Heart right ventricle (tissue), 16 donors: ENCODE data around the gene AKT1S1. TPM values are rescaled to one million over a fixed set of nuclear protein-coding genes. Genes with fewer than 3 reads are reported as not detected.

Experiments
- ATAC-seq, 8 donors: fragments of 200-7000 bp; cut with Tn5 transposase; one replicate each; pipeline ENCODE4 v1.9.1; 2020; ENCODE audit warnings: mild to moderate bottlenecking in 8 of 8, moderate library complexity in 8 of 8, moderate number of reproducible peaks in 1 of 8
- DNase-seq, 2 donors: peaks; one replicate each; pipeline ENCODE4 v3.0.0-alpha.2; 2020
- H3K27ac ChIP-seq, 10 donors: fragments of 200-600 bp; sonication (generic) in 2 of 10; one replicate each; pipeline versions ENCODE4 v1.5.0 to v1.8.0; 2020 to 2022; ENCODE audit warnings: mild to moderate bottlenecking in 3 of 10
- H3K27me3 ChIP-seq, 7 donors: fragments of 200-600 bp; one replicate each; pipeline ENCODE4 v1.8.0; 2021 to 2022; ENCODE audit warnings: mild to moderate bottlenecking in 2 of 7
- H3K36me3 ChIP-seq, 9 donors: fragments of 200-600 bp; sonication (generic) in 1 of 9; one replicate each; pipeline versions ENCODE4 v1.5.0 to v1.8.0; 2020 to 2022; ENCODE audit warnings: mild to moderate bottlenecking in 2 of 9
- H3K4me1 ChIP-seq, 9 donors: fragments of 200-600 bp; sonication (generic) in 1 of 9; one replicate each; pipeline versions ENCODE4 v1.5.0 to v1.8.0; 2020 to 2022; ENCODE audit warnings: mild to moderate bottlenecking in 4 of 9
- H3K4me3 ChIP-seq, 10 donors: fragments of 200-600 bp; sonication (generic) in 2 of 10; one replicate each; pipeline versions ENCODE4 v1.5.0 to v1.8.0; 2020 to 2022; ENCODE audit warnings: mild to moderate bottlenecking in 7 of 10, moderate library complexity in 2 of 10
- H3K9me3 ChIP-seq, 11 donors: fragments of 200-600 bp in 10 of 11; sonication (generic) in 2 of 11; one replicate each; pipeline versions ENCODE4 v1.5.0 to v1.8.0; 2013 to 2022; ENCODE audit warnings: mild to moderate bottlenecking in 2 of 11, control low read depth in 1 of 11, moderate library complexity in 1 of 11
- WGBS, 2 donors: extraction: QIAGEN DNeasy Blood & Tissue Kit; methylation state at CpG; one replicate each; pipeline ENCODE4 v1.1.7; 2013; ENCODE audit warnings: inconsistent platforms in 1 of 2; 5-methylcytosine and 5-hydroxymethylcytosine counted together
- intact Hi-C, 10 donors: fragments of 100-400 bp; cut with DNase I; formaldehyde crosslinking; loops; one replicate each; pipeline versions ENCODE4 v1.11.1 to v1.14.2; 2022
- polyA plus RNA-seq, 2 donors: library from polyadenylated mRNA; stranded (reverse); fragments of 200-250 nt; gene quantifications; one replicate each; pipeline ENCODE4 v1.2.3, GENCODE V29; 2013
- total RNA-seq, 10 donors: library from RNA; stranded (reverse); fragmentation: NEBNext Ultra II Directional in 3 of 10; extraction: Animal tissue kit (Norgen Biotek cat#: 25700) in 3 of 10; gene quantifications; one replicate each; pipeline versions ENCODE4 v1.2.1 to v1.2.4, GENCODE V29; 2021 to 2023
- TF ChIP-seq, protein P1 (sequence below), 9 donors: fragments of 200-600 bp; sonication (generic) in 2 of 9; IDR thresholded peaks; one replicate each; pipeline versions ENCODE4 v1.5.0 to v1.8.0; 2021 to 2022; ENCODE audit warnings: antibody characterized with exemption in 9 of 9, mild to moderate bottlenecking in 5 of 9, moderate library complexity in 1 of 9
- donor health status: Arrhythmogenic right ventricular cardiomyopathy.
- donor health status: ischemic (EF 13 %, LVEDD 7.1; RV severe dilation, severe dysfunction).
- donor health status: healthy with polysubstance abuse.
- donor health status: DM: no; HTN: yes; CAD: no.
- donor health status: DM: no; HTN: no; CAD: no.
- donor health status: ischemic (EF 25% LVEDD 6.9; RV normal size, moderate dysfunction).
- donor health status: ischemic (EF 25% LVEDD 5.7; RV mildly dilated, moderate dysfunction).
- donor health status: healthy.
- donor health status: DM: yes; HTN: yes; CAD: no.
- donor health status: Ischemic cardiomyopathy.
- donor health status: ischemic (EF 35%, LVEDD 5.7; RV mildly dilated, moderate dysfunction).
- donor health status: nonischemic (EF 11% LVEDD 7.7; RV severe dilation, severe dysfunction).
- donor health status: DM: yes; HTN: yes; CAD: no.
- donor health status: PGD.
- donor health status: ischemic (EF 29% LVEDD 5.4; RV normal size, mild dysfunction).
- donor health status: nonischemic (EF 23%, LVEDD 6.1; RV moderate dilation, normal function).

Gene AKT1S1
- total and polyA plus RNA-seq, 12 donors: 26.0 to 51.9 (median 32.8) TPM

- intact Hi-C loops: no loop called here
- TF ChIP-seq, protein P1, sequence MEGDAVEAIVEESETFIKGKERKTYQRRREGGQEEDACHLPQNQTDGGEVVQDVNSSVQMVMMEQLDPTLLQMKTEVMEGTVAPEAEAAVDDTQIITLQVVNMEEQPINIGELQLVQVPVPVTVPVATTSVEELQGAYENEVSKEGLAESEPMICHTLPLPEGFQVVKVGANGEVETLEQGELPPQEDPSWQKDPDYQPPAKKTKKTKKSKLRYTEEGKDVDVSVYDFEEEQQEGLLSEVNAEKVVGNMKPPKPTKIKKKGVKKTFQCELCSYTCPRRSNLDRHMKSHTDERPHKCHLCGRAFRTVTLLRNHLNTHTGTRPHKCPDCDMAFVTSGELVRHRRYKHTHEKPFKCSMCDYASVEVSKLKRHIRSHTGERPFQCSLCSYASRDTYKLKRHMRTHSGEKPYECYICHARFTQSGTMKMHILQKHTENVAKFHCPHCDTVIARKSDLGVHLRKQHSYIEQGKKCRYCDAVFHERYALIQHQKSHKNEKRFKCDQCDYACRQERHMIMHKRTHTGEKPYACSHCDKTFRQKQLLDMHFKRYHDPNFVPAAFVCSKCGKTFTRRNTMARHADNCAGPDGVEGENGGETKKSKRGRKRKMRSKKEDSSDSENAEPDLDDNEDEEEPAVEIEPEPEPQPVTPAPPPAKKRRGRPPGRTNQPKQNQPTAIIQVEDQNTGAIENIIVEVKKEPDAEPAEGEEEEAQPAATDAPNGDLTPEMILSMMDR (IDR thresholded peaks at IDR 0.05): peak; percentile 64 to 89 (median 84)
- WGBS, 2 donors: 13 to 20% methylated on average over 71 of the region's 71 CpGs
Measured at GRCh38 chr19:49889687-49890348, 12.7 kb upstream of the AKT1S1 start.

GRCh38 chr19:49889038-49889686 is 12.0 kb upstream of the AKT1S1 start:
- H3K27ac ChIP-seq: no peak overlapping the region
- intact Hi-C loops: no loop called here
- H3K9me3 ChIP-seq: no peaks in the 10 kb centered on the region
- WGBS, 2 donors: 79 to 86% methylated on average over 23 of the region's 23 CpGs
- DNase-seq (peak in 1 of 2 donors; percentile 4), ATAC-seq (peak in 2 of 8 donors; percentile 8 to 13)
- no peak overlapping the region for H3K4me3 ChIP-seq
- TF ChIP-seq, protein P1 (IDR thresholded peaks at IDR 0.05): no peak
- H3K27me3 ChIP-seq: peaks cover 0 to 9% (median 0%) of the 10 kb centered on the region in 7 donors
- peaks cover 0 to 36% (median 20%) of the 10 kb centered on the region in 9 donors for H3K36me3 ChIP-seq
- H3K4me1 ChIP-seq: peaks cover 5 to 27% (median 11%) of the 10 kb centered on the region in 9 donors

More at GRCh38 chr19:49889687-49890348, 12.7 kb upstream of the AKT1S1 start:
- peak; percentile 69 to 80 for DNase-seq
- ATAC-seq: peak; percentile 50 to 81 (median 64)
- Histone ChIP-seq H3K4me3 (peak overlapping the region in 8 of 10 donors; percentile 10 to 48 (median 32)), H3K4me1 (peaks cover 5 to 27% (median 11%) of the 10 kb centered on the region in 9 donors), H3K9me3 (no peaks in the 10 kb centered on the region), H3K36me3 (peaks cover 0 to 30% (median 13%) of the 10 kb centered on the region in 9 donors), H3K27me3 (peaks cover 0 to 9% (median 0%) of the 10 kb centered on the region in 7 donors), H3K27ac (no peak overlapping the region)

GRCh38 chr19:49888510-49888824 is 11.3 kb upstream of the AKT1S1 start:
- H3K27me3 ChIP-seq: peaks cover 0 to 9% (median 0%) of the 10 kb centered on the region in 7 donors
- ATAC-seq (no peak), DNase-seq (no peak)
- intact Hi-C loops: no loop called here
- H3K4me3 ChIP-seq: no peak overlapping the region
- 81 to 90% methylated on average over 16 to 18 of the region's 18 CpGs for WGBS, 2 donors
- peaks cover 5 to 27% (median 11%) of the 10 kb centered on the region in 9 donors for H3K4me1 ChIP-seq
- no peak overlapping the region for H3K27ac ChIP-seq
- H3K9me3 ChIP-seq: no peaks in the 10 kb centered on the region
- H3K36me3 ChIP-seq: peaks cover 5 to 43% (median 26%) of the 10 kb centered on the region in 9 donors
- TF ChIP-seq, protein P1 (IDR thresholded peaks at IDR 0.05): no peak

DNA sequence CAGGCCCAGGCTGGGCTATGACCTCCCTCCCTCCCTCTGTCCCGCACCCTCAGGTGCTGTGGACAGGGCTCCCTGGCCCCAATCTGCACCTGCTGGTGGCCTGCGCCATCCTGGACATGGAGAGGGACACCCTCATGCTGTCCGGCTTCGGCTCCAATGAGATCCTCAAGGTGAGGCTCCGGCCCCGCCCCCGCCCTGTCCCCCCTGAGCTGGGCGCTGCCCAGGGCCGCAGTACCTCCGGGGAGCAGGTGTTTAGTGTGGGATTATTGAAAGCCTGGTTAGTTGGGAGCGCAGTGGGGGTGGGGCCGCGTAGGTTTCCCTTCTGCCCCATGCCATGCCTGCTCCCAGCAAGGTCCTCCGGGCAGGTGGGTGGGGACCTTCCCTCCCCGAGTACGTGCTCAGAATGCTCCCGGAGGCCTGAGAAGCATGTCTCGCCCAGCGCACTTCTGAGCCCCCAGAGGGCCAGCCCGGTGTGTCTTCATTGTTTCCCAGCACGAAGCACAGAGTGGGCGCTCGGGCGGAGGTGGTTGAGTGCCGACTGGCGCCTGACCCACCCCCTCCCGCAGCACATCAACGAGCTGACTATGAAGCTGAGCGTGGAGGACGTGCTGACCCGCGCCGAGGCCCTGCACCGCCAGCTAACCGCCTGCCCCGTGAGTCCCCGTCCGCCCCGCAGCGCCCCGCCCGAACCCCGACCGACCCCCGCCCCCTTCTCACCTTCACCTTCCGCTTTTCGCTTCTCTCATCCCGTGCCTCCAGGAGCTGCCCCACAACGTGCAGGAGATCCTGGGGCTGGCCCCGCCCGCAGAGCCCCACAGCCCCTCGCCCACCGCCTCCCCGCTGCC is 10.7 kb upstream of the AKT1S1 start:
- ATAC-seq (peak in 1 of 8 donors; percentile 4), DNase-seq (peak in 1 of 2 donors; percentile 4)
- H3K27me3 ChIP-seq: peaks cover 0 to 9% (median 0%) of the 10 kb centered on the region in 7 donors
- H3K9me3 ChIP-seq: no peaks in the 10 kb centered on the region
- H3K4me1 ChIP-seq: peaks cover 5 to 27% (median 11%) of the 10 kb centered on the region in 9 donors
- H3K4me3 ChIP-seq: peak overlapping the region in 1 of 10 donors; percentile 25
- peaks cover 8 to 49% (median 32%) of the 10 kb centered on the region in 9 donors for H3K36me3 ChIP-seq
- H3K27ac ChIP-seq: peak overlapping the region in 2 of 10 donors; percentile 33 to 35
- intact Hi-C loops: no loop called here
- TF ChIP-seq, protein P1 (IDR thresholded peaks at IDR 0.05): no peak
- 64 to 89% methylated on average over 50 to 54 of the region's 54 CpGs for WGBS, 2 donors
